Motor neuron (in vitro differentiated cells): ENCODE results near the gene USO1. TPM values are rescaled to one million over a fixed set of nuclear protein-coding genes. Genes with fewer than 3 reads are reported as not detected.
"Not testable (repeated sequence)": the region's sequence is repeated elsewhere in the genome, so short reads cannot be mapped to it uniquely, and the experiment has no call there.

Source experiments
- ATAC-seq, 8 experiments: fragments of 200-7000 bp; cut with Tn5 transposase; replicated peaks in 6 of 8; 2 replicates each; pipeline ENCODE4 v1.8.0; 2021; ENCODE audit warnings: mild to moderate bottlenecking in 8 of 8, moderate library complexity in 8 of 8
- H3K27ac ChIP-seq, 2 donors: fragments of 250-450 bp; sonication (Bioruptor Pico); 2 replicates each; pipeline ENCODE4 v1.9.0; 2021; ENCODE audit warnings: antibody characterized with exemption in 2 of 2, mild to moderate bottlenecking in 2 of 2, moderate library complexity in 1 of 2
- H3K4me1 ChIP-seq, 2 donors: fragments of 250-450 bp; sonication (Bioruptor Pico); replicated peaks in 1 of 2; 2 replicates each; pipeline ENCODE4 v1.6.1; 2021; ENCODE audit warnings: antibody characterized with exemption in 2 of 2, mild to moderate bottlenecking in 2 of 2, moderate library complexity in 1 of 2
- H3K4me3 ChIP-seq, 5 donors: fragments of 250-450 bp; sonication (Bioruptor Pico); 2 replicates each; pipeline ENCODE4 v1.9.0; 2021; ENCODE audit warnings: antibody characterized with exemption in 5 of 5, mild to moderate bottlenecking in 5 of 5, moderate library complexity in 4 of 5
- WGBS, 10 experiments: fragments of 450-650 bp; shearing (Covaris generic); methylation state at CpG; one replicate each; pipeline ENCODE4 v1.0.0; 2022; 5-methylcytosine and 5-hydroxymethylcytosine counted together
- in situ Hi-C, 9 experiments: fragments of 400-800 bp; cut with MboI; loops; one replicate each; pipeline ENCODE4 v1.15.0; 2021; ENCODE audit warnings: low sequenced_read_pairs in 9 of 9, low pct_unique_long_range_greater_than_20kb in 2 of 9; ENCODE audit not compliant: unreplicated experiment in 9 of 9
- total RNA-seq, 8 experiments: library from RNA; unstranded; fragments of 300-600 nt; gene quantifications; 2 replicates each; pipeline versions ENCODE4 v1.2.3 to v1.2.4, GENCODE V29; 2022

USO1 gene
- total RNA-seq, 8 experiments from 2014 or later, result 36.7 to 73.9 (median 61.8) TPM

- no peak for ATAC-seq
- in situ Hi-C loops, result no loop called here
- Histone ChIP-seq H3K4me3 (no peak overlapping the region), H3K4me1 (peaks cover 0 to 2% of the 10 kb centered on the region in 2 donors), H3K27ac (no peak overlapping the region)
- WGBS, 10 experiments, result 14 to 100% (median 86%) methylated on average over 1 of the region's 1 CpG; no CpG with 5 or more reads in 3 of the 10 experiments
These were observed 109.9 kb downstream of the USO1 start for GRCh38 chr4:75834095-75834771.

DNA sequence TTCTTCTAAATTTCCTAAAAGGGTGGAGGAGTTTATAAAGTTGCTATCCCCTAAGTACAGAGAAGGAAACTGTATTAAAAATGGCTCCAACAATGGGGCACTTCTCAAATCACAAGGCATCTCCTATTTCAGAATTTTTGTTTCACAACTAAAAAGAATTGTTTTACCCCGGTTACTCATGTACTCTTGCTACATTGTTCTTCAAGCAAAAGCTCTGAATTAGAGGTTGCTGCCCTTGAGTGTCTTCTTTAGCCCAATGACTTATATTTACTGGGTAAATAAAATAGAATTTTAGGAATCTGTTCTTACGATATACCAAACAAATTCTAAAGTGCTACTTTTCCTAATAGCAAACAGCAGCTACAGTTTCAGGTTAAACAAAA is 110.4 kb downstream of the USO1 start:
- in situ Hi-C loops, result no loop called here
- no peak for ATAC-seq
- WGBS, 10 experiments, result 20 to 95% (median 88%) methylated on average over 1 to 2 of the region's 2 CpGs; no CpG with 5 or more reads in 2 of the 10 experiments
- Histone ChIP-seq H3K4me3 (no peak overlapping the region), H3K27ac (no peak overlapping the region), H3K4me1 (peaks cover 0 to 7% of the 10 kb centered on the region in 2 donors)

GRCh38 chr4:75841641-75842520 is 117.5 kb downstream of the USO1 start:
- WGBS, 10 experiments, result 64 to 100% (median 77%) methylated on average over 1 to 7 of the region's 8 CpGs
- Histone ChIP-seq H3K4me1 (peaks cover 0 to 16% of the 10 kb centered on the region in 2 donors), H3K4me3 (no peak overlapping the region), H3K27ac (no peak overlapping the region)
- ATAC-seq, result peak in 5 of 8 experiments; percentile 49 to 88 (median 70)
- in situ Hi-C loops, result no loop called here

- ATAC-seq, result no peak
- Histone ChIP-seq H3K27ac (no peak overlapping the region), H3K4me1 (peaks cover 0 to 16% of the 10 kb centered on the region in 2 donors), H3K4me3 (no peak overlapping the region)
- 93 to 100% (median 100%) methylated on average over 1 to 4 of the region's 4 CpGs; no CpG with 5 or more reads in 4 of the 10 experiments for WGBS, 10 experiments
- in situ Hi-C loops, result no loop called here
These were observed 119.2 kb downstream of the USO1 start for GRCh38 chr4:75843596-75843995.

DNA sequence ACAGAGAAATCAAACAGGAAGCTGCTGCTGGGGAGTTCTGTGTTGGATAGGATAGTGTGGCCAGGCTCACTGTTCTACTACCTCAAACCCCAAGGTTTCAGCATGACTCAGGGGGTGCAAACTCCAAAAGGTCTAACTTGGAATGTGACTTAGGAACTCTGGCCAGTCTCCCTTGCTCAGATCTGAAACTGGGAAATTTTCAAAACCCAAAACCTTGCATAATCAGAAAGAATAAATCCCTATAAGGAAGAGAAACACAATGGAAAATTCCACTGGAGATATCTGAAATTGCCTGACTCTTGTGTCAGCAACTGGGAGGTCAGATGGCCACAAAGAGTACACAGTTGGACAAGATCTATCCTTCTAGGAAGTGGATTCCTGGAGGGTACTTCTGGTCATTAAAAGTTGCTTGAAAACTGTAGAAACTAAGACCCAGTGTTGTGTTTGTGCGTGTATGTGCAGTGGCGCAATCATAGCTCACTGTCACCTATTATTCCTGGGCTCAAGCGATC is 119.8 kb downstream of the USO1 start:
- in situ Hi-C loops, result no loop called here
- no peak for ATAC-seq

GRCh38 chr4:75845992-75846391 is 121.6 kb downstream of the USO1 start:
- in situ Hi-C loops, result no loop called here
- 83 to 100% (median 100%) methylated on average over 1 to 2 of the region's 2 CpGs; no CpG with 5 or more reads in 1 of the 10 experiments for WGBS, 10 experiments
- no peak for ATAC-seq
- no peak overlapping the region for H3K4me3 ChIP-seq
- no peak overlapping the region for H3K27ac ChIP-seq
- peaks cover 0 to 9% of the 10 kb centered on the region in 2 donors for H3K4me1 ChIP-seq

More for the DNA sequence above, 119.8 kb downstream of the USO1 start:
- WGBS, 10 experiments, result 40 to 100% (median 93%) methylated on average over 1 to 3 of the region's 3 CpGs; no CpG with 5 or more reads in 2 of the 10 experiments
- Histone ChIP-seq H3K4me3 (no peak overlapping the region), H3K27ac (no peak overlapping the region), H3K4me1 (peaks cover 0 to 14% of the 10 kb centered on the region in 2 donors)

DNA sequence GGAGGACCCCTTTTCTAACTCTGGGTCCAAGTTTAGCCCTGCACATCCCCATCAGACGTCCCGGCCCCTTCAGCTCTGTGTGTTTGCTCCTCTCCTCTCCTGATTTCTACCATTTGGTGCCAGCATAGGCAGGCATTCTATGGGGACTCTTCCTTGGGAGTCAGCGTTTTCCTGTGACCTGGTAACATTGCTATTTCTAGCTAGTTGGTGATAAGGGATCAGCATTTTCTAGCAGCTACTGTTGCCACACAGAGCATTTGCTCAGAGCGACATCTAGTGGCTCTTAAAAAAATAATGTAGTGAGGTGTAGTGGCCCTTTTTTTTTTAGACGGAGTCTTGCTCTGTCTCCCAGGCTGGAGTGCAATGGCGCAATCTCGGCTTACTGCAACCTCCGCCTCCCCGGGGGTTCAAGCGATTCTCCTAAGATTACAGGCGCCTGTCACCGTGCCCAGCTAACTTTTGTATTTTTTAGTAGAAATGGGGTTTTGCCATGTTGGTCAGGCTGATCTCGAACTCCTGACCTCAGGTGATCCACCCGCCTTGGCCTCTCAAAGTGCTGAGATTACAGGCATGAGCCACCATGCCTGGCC is 123.9 kb downstream of the USO1 start:
- peak; percentile 81 to 99 (median 92) for ATAC-seq
- H3K27ac ChIP-seq, H3K4me3 ChIP-seq, H3K4me1 ChIP-seq, in situ Hi-C loops: not testable (repeated sequence)
- 0 to 42% (median 21%) methylated on average over 3 to 11 of the region's 14 CpGs; no CpG with 5 or more reads in 1 of the 10 experiments for WGBS, 10 experiments

- no peak for ATAC-seq
- H3K4me3 ChIP-seq, result no peak overlapping the region
- H3K4me1 ChIP-seq, result no peaks in the 10 kb centered on the region
- H3K27ac ChIP-seq, result no peak overlapping the region
- in situ Hi-C loops, result no loop called here
- WGBS, 10 experiments, result 29 to 100% (median 93%) methylated on average over 1 to 4 of the region's 4 CpGs; no CpG with 5 or more reads in 1 of the 10 experiments
These were observed 124.5 kb downstream of the USO1 start for GRCh38 chr4:75848891-75849290.

GRCh38 chr4:75849461-75849860 is 125.1 kb downstream of the USO1 start:
- no peak overlapping the region for H3K4me3 ChIP-seq
- no peaks in the 10 kb centered on the region for H3K4me1 ChIP-seq
- WGBS, 10 experiments, result 58 to 100% (median 79%) methylated on average over 1 to 6 of the region's 6 CpGs; no CpG with 5 or more reads in 3 of the 10 experiments
- in situ Hi-C loops, result no loop called here
- no peak overlapping the region for H3K27ac ChIP-seq
- ATAC-seq, result no peak

GRCh38 chr4:75858721-75859120 is 134.3 kb downstream of the USO1 start:
- 0 to 83% (median 33%) methylated on average over 1 of the region's 1 CpG; no CpG with 5 or more reads in 5 of the 10 experiments for WGBS, 10 experiments
- no peak for ATAC-seq

DNA sequence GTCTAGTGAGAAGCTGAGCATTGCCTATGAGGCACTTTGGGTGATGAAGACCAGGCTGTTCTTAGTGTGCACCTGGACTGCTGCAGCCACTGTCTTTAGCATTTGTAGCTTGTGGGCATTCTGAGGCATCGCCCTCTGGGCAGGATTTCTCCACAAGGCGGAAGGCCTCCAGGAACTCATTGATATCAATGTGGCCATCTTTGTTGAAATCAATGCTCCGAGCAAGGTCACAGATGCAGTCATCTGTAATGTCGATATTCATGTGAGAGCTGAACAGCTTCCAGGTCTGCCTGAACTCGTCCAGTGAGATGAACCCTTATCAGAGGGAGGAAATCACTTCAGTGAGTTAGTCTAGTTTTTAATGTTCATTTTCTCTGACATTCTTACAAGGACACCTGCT is 136.2 kb downstream of the USO1 start:
- Histone ChIP-seq H3K27ac (no peak overlapping the region), H3K4me1 (no peaks in the 10 kb centered on the region), H3K4me3 (no peak overlapping the region)
- ATAC-seq, result no peak
- WGBS, 10 experiments, result 20 to 100% (median 78%) methylated on average over 1 to 4 of the region's 5 CpGs; no CpG with 5 or more reads in 2 of the 10 experiments
- in situ Hi-C loops, result no loop called here

More at GRCh38 chr4:75858721-75859120, 134.3 kb downstream of the USO1 start:
- Histone ChIP-seq H3K4me3 (no peak overlapping the region), H3K27ac (no peak overlapping the region), H3K4me1 (no peaks in the 10 kb centered on the region)
- in situ Hi-C loops, result no loop called here
